ENCODE results near the gene SHROOM3. TPM values are rescaled to one million over a fixed set of nuclear protein-coding genes. Genes with fewer than 3 reads are reported as not detected.

The SHROOM3 gene
- total RNA-seq, 1 experiment from 2014 or later = 27.6 TPM

GRCh38 chr4:76439491-76439890, 4.5 kb downstream of the SHROOM3 start:
- Mint-ChIP-seq H3K4me3 (no peak overlapping the region), H3K9me3 (peaks cover 0 to 4% of the 10 kb centered on the region in 2 experiments; a peak in 1 of 5 replicates), H3K27ac (no peak overlapping the region), H3K27me3 (ENCODE audit: low read depth) (no peaks in the 10 kb centered on the region), H3K4me1 (peaks cover 42 to 48% of the 10 kb centered on the region in 2 experiments), H3K36me3 (ENCODE audit: insufficient read depth in 1 of 3, low read depth in 3 of 3) (peaks cover 3 to 13% (median 11%) of the 10 kb centered on the region in 3 experiments; a peak in 5 of 7 replicates)
- Histone ChIP-seq H3K23ac (ENCODE audit: insufficient read length, low read depth, low read length) (no peak overlapping the region), H3K14ac (ENCODE audit: insufficient read depth, low read length) (no peak overlapping the region), H2BK15ac (ENCODE audit: low read depth, low read length) (no peak overlapping the region), H4K91ac (ENCODE audit: insufficient read length, low read depth, low read length) (no peak overlapping the region), H3K79me1 (ENCODE audit: insufficient read depth, low read depth, low read length, poor library complexity, severe bottlenecking) (no peaks in the 10 kb centered on the region), H2BK20ac (ENCODE audit: low read depth, low read length, poor library complexity, severe bottlenecking) (no peak overlapping the region), H2BK5ac (ENCODE audit: insufficient read length, low read length) (no peak overlapping the region), H2AFZ (ENCODE audit: low read length) (no peak overlapping the region), H3K4ac (ENCODE audit: low read depth, low read length) (no peak overlapping the region), H2BK120ac (ENCODE audit: low read depth, low read length, poor library complexity, severe bottlenecking) (no peak overlapping the region), H3K56ac (ENCODE audit: insufficient read length, low read depth, low read length) (no peak overlapping the region), H4K5ac (ENCODE audit: insufficient read length, low read depth, low read length) (no peak overlapping the region), H3K9ac (ENCODE audit: extremely low read depth, insufficient read length, low read length) (no peak overlapping the region), H3K9me3 (ENCODE audit: control insufficient read depth, low read depth, low read length) (no peaks in the 10 kb centered on the region), H3K4me2 (ENCODE audit: insufficient read depth, insufficient read length, low read length) (no peak overlapping the region), H3K23me2 (ENCODE audit: insufficient read length, low read depth, low read length, poor library complexity, severe bottlenecking) (peaks cover 4% of the 10 kb centered on the region), H4K8ac (replicated peaks; ENCODE audit: insufficient read length, low read depth, low read length) (no peak overlapping the region), H4K20me1 (ENCODE audit: control insufficient read depth, insufficient read depth, insufficient read length) (no peaks in the 10 kb centered on the region), H3K18ac (ENCODE audit: insufficient read length, low read depth, low read length) (no peak overlapping the region), H3T11ph (ENCODE audit: low read length) (no peak overlapping the region), H2AK5ac (ENCODE audit: insufficient read length, low read length) (no peak overlapping the region), H3K79me2 (ENCODE audit: insufficient read depth, low read length) (no peaks in the 10 kb centered on the region), H3K27ac (ENCODE audit: insufficient read length, low read depth, low read length) (no peak overlapping the region), H3K4me1 (ENCODE audit: insufficient read depth, low read length) (peaks cover 9% of the 10 kb centered on the region; the same call in 1 of the 2 replicates), H2BK12ac (ENCODE audit: insufficient read length, low read depth, low read length) (no peak overlapping the region), H3K27me3 (ENCODE audit: insufficient read depth, low read length) (no peaks in the 10 kb centered on the region)
- TF ChIP-seq, protein P1, sequence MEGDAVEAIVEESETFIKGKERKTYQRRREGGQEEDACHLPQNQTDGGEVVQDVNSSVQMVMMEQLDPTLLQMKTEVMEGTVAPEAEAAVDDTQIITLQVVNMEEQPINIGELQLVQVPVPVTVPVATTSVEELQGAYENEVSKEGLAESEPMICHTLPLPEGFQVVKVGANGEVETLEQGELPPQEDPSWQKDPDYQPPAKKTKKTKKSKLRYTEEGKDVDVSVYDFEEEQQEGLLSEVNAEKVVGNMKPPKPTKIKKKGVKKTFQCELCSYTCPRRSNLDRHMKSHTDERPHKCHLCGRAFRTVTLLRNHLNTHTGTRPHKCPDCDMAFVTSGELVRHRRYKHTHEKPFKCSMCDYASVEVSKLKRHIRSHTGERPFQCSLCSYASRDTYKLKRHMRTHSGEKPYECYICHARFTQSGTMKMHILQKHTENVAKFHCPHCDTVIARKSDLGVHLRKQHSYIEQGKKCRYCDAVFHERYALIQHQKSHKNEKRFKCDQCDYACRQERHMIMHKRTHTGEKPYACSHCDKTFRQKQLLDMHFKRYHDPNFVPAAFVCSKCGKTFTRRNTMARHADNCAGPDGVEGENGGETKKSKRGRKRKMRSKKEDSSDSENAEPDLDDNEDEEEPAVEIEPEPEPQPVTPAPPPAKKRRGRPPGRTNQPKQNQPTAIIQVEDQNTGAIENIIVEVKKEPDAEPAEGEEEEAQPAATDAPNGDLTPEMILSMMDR (conservative IDR thresholded peaks at IDR 0.05) = no peak
- WGBS (ENCODE audit: extremely low coverage, insufficient read length, low lambda C conversion rate) = no CpG with 5 or more reads among the region's 2 CpGs
- DNase-seq = no peak
